BLaER1 treated with 17β-estradiol and CSF1 and Interleukin-3, amounts not matched to agents 10 nM and 100 nM (cell line): ENCODE results near the gene KAT2A.
"Not testable (repeated sequence)": the region's sequence is repeated elsewhere in the genome, so short reads cannot be mapped to it uniquely, and the experiment has no call there.

ENCODE experiments used
- H3K27ac ChIP-seq, 11 experiments: shearing (Covaris generic); formaldehyde crosslinking; 2 replicates each; pipeline ENCODE4 v1.8.1; 2022
- H3K27me3 ChIP-seq, 11 experiments: shearing (Covaris generic); formaldehyde crosslinking; 2 replicates each; pipeline ENCODE4 v1.8.1; 2022
- H3K36me3 ChIP-seq, 11 experiments: shearing (Covaris generic); formaldehyde crosslinking; 2 replicates each; pipeline ENCODE4 v1.8.1; 2022
- H3K4me1 ChIP-seq, 10 experiments: shearing (Covaris generic); formaldehyde crosslinking; 2 replicates each; pipeline ENCODE4 v1.8.1; 2022
- H3K4me2 ChIP-seq, 11 experiments: shearing (Covaris generic); formaldehyde crosslinking; 2 replicates each; pipeline ENCODE4 v1.8.1; 2022
- H3K4me3 ChIP-seq, 10 experiments: shearing (Covaris generic); formaldehyde crosslinking; 2 replicates each; pipeline ENCODE4 v1.8.1; 2022
- H3K9ac ChIP-seq, 11 experiments: shearing (Covaris generic); formaldehyde crosslinking; 2 replicates each; pipeline ENCODE4 v1.8.1; 2022
- H3K9me3 ChIP-seq, 11 experiments: shearing (Covaris generic); formaldehyde crosslinking; replicated peaks in 1 of 11; 2 replicates each; pipeline ENCODE4 v1.8.1; 2022
- H4K20me1 ChIP-seq, 11 experiments: shearing (Covaris generic); formaldehyde crosslinking; 2 replicates each; pipeline ENCODE4 v1.8.1; 2022
- Cebpa-rat ChIP-seq, 11 experiments: shearing (Covaris generic); IDR thresholded peaks; 2 replicates each; pipeline ENCODE4 v1.8.1; 2022

Gene KAT2A

GRCh38 chr17:42140690-42141089, 19.5 kb upstream of the KAT2A start:
- H3K9me3 ChIP-seq, H3K27me3 ChIP-seq, H3K4me3 ChIP-seq: not testable (repeated sequence)
- H3K4me2 ChIP-seq = peak overlapping the region in 9 of 11 experiments; percentile 35 to 87 (median 64); a peak in 16 of 22 replicates
- peak in 2 of 11 experiments; percentile 33 to 72; a peak in 3 of 22 replicates for TF ChIP-seq Cebpa-rat (IDR thresholded peaks at IDR 0.05)
- peak overlapping the region in 2 of 11 experiments; percentile 19 to 25; a peak in 2 of 22 replicates for H3K9ac ChIP-seq
- H3K4me1 ChIP-seq = peaks cover 46 to 98% (median 72%) of the 10 kb centered on the region in 10 experiments
- peak overlapping the region in 2 of 11 experiments; percentile 0 to 9; a peak in 1 of 22 replicates for H3K27ac ChIP-seq
- peaks cover 82 to 100% (median 100%) of the 10 kb centered on the region in 11 experiments for H4K20me1 ChIP-seq
- peaks cover 50 to 100% (median 84%) of the 10 kb centered on the region in 11 experiments for H3K36me3 ChIP-seq

GRCh38 chr17:42138749-42139492, 17.8 kb upstream of the KAT2A start:
- no peak for TF ChIP-seq Cebpa-rat (IDR thresholded peaks at IDR 0.05)
- Histone ChIP-seq H3K4me3 (no peak overlapping the region), H3K4me1 (peaks cover 64 to 99% (median 83%) of the 10 kb centered on the region in 10 experiments), H3K9ac (peak overlapping the region in 5 of 11 experiments; percentile 14 to 52 (median 25); a peak in 5 of 22 replicates), H3K36me3 (peaks cover 50 to 100% (median 84%) of the 10 kb centered on the region in 11 experiments), H4K20me1 (peaks cover 65 to 100% (median 100%) of the 10 kb centered on the region in 11 experiments), H3K27ac (peak overlapping the region in 2 of 11 experiments; percentile 1 to 11; a peak in 2 of 22 replicates), H3K4me2 (peak overlapping the region in 5 of 11 experiments; percentile 4 to 87 (median 38); a peak in 8 of 22 replicates), H3K27me3 (no peaks in the 10 kb centered on the region), H3K9me3 (no peaks in the 10 kb centered on the region)

DNA sequence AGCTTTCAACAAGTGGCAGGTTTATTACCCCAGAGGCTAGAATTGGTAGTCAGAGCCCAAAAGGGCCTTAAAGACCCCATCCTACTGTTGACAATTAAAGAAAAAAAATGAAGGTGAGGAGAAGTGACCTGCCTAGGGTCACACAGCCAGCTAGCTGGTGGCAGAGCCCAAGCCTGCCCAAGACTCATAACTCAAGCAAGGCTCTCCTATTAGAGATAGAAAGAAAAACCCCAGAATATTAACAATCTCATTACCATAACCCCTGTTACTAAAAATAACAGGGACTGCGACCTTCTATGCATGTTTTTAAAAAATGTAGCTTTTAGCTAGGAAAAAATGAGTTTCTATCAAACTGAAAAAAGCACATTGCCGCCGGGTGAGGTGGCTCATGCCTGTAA, 15.5 kb upstream of the KAT2A start:
- Histone ChIP-seq H3K4me3 (no peak overlapping the region; a peak in 1 of 20 replicates), H3K27ac (peak overlapping the region in 5 of 11 experiments; percentile 55 to 86 (median 63); a peak in 8 of 22 replicates), H3K36me3 (peaks cover 47 to 83% (median 69%) of the 10 kb centered on the region in 11 experiments), H3K9ac (peak overlapping the region in 4 of 11 experiments; percentile 31 to 68 (median 46); a peak in 6 of 22 replicates), H3K4me2 (peak overlapping the region in 10 of 11 experiments; percentile 31 to 95 (median 90); a peak in 15 of 22 replicates), H3K27me3 (no peaks in the 10 kb centered on the region), H3K4me1 (peaks cover 65 to 99% (median 83%) of the 10 kb centered on the region in 10 experiments), H4K20me1 (peaks cover 49 to 100% (median 100%) of the 10 kb centered on the region in 11 experiments), H3K9me3 (no peaks in the 10 kb centered on the region)
- TF ChIP-seq Cebpa-rat (IDR thresholded peaks at IDR 0.05) = no peak

GRCh38 chr17:42135664-42136653, 14.8 kb upstream of the KAT2A start:
- Histone ChIP-seq H3K27me3 (no peaks in the 10 kb centered on the region), H3K4me3 (peak overlapping the region in 1 of 10 experiments; percentile 11; a peak in 3 of 20 replicates), H3K9me3 (no peaks in the 10 kb centered on the region), H3K4me1 (peaks cover 65 to 99% (median 83%) of the 10 kb centered on the region in 10 experiments), H4K20me1 (peaks cover 42 to 100% (median 100%) of the 10 kb centered on the region in 11 experiments), H3K36me3 (peaks cover 46 to 81% (median 63%) of the 10 kb centered on the region in 11 experiments), H3K27ac (peak overlapping the region in 8 of 11 experiments; percentile 23 to 86 (median 58); a peak in 15 of 22 replicates), H3K9ac (peak overlapping the region in 5 of 11 experiments; percentile 25 to 68 (median 39); a peak in 10 of 22 replicates), H3K4me2 (peak overlapping the region; percentile 31 to 95 (median 90))
- TF ChIP-seq Cebpa-rat (IDR thresholded peaks at IDR 0.05) = no peak

- no peak; a peak in 1 of 22 replicates for TF ChIP-seq Cebpa-rat (IDR thresholded peaks at IDR 0.05)
- H3K9ac ChIP-seq = peak overlapping the region in 4 of 11 experiments; percentile 1 to 68 (median 42); a peak in 5 of 22 replicates
- H3K27ac ChIP-seq = peak overlapping the region in 8 of 11 experiments; percentile 23 to 86 (median 58); a peak in 13 of 22 replicates
- H4K20me1 ChIP-seq = peaks cover 34 to 100% (median 99%) of the 10 kb centered on the region in 11 experiments
- peak overlapping the region in 10 of 11 experiments; percentile 31 to 95 (median 90); a peak in 19 of 22 replicates for H3K4me2 ChIP-seq
- H3K4me1 ChIP-seq = peaks cover 67 to 100% (median 86%) of the 10 kb centered on the region in 10 experiments
- H3K4me3 ChIP-seq = peak overlapping the region in 1 of 10 experiments; percentile 11; a peak in 1 of 20 replicates
- no peaks in the 10 kb centered on the region for H3K27me3 ChIP-seq
- H3K9me3 ChIP-seq = no peaks in the 10 kb centered on the region
- peaks cover 49 to 81% (median 66%) of the 10 kb centered on the region in 11 experiments for H3K36me3 ChIP-seq
These were observed 14.0 kb upstream of the KAT2A start for GRCh38 chr17:42135151-42135550.

DNA sequence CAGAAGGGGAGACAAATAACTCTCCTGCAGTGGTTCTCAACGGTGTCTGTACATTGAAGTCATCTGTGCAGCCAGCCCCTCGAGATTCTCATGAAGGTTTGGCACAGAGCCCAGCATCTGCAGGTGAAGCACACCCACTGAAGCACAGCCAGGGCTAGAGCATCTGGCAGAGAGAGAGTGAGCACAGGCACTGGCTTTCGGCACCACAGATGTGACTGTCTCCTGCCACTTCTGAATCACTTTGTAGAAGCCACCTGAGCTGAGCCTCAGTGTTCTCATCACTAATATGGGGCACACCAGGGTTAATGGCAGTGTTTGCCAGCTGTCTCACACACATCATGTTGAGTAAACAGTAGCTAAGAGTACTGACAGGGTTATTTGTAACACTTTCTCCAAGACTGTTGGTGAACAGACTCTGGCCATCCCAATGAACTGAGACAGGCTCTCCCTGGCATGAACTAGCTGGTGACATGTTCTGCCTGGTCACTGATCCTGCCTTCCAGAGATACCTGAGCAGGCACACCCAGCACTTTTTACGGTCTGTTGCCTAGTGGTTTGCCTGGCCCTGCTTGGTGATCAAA, 12.4 kb upstream of the KAT2A start:
- peak overlapping the region; percentile 60 to 95 (median 90) for H3K4me2 ChIP-seq
- H3K27ac ChIP-seq = peak overlapping the region in 10 of 11 experiments; percentile 48 to 90 (median 64); a peak in 19 of 22 replicates

GRCh38 chr17:42132941-42133340, 11.8 kb upstream of the KAT2A start:
- Histone ChIP-seq H3K36me3 (peaks cover 58 to 81% (median 67%) of the 10 kb centered on the region in 11 experiments), H3K4me3 (peak overlapping the region in 8 of 10 experiments; percentile 22 to 51 (median 27); a peak in 11 of 20 replicates), H4K20me1 (peaks cover 11 to 100% (median 93%) of the 10 kb centered on the region in 11 experiments; a peak in 21 of 22 replicates), H3K9me3 (no peaks in the 10 kb centered on the region), H3K4me1 (peaks cover 60 to 100% (median 92%) of the 10 kb centered on the region in 10 experiments), H3K9ac (peak overlapping the region; percentile 14 to 75 (median 55); a peak in 16 of 22 replicates), H3K27ac (peak overlapping the region; percentile 48 to 90 (median 68); a peak in 21 of 22 replicates), H3K4me2 (peak overlapping the region; percentile 60 to 95 (median 90)), H3K27me3 (no peaks in the 10 kb centered on the region)
- TF ChIP-seq Cebpa-rat (IDR thresholded peaks at IDR 0.05) = no peak

More for the DNA sequence above, 12.4 kb upstream of the KAT2A start:
- Histone ChIP-seq H4K20me1 (peaks cover 18 to 100% (median 93%) of the 10 kb centered on the region in 11 experiments), H3K9ac (peak overlapping the region in 10 of 11 experiments; percentile 14 to 75 (median 39); a peak in 11 of 22 replicates), H3K4me1 (peaks cover 63 to 100% (median 91%) of the 10 kb centered on the region in 10 experiments), H3K4me3 (peak overlapping the region in 5 of 10 experiments; percentile 10 to 39 (median 24); a peak in 3 of 20 replicates), H3K9me3 (no peaks in the 10 kb centered on the region), H3K27me3 (no peaks in the 10 kb centered on the region), H3K36me3 (peaks cover 55 to 81% (median 66%) of the 10 kb centered on the region in 11 experiments)
- TF ChIP-seq Cebpa-rat (IDR thresholded peaks at IDR 0.05) = no peak
